HG02759 (cell line): Measurements from ENCODE around the gene MATR3.

ENCODE experiments used
- ATAC-seq: cut with Tn5 transposase; IDR thresholded peaks from one replicate; pipeline ENCODE4 v1.9.1; 2021; ENCODE audit warnings: mild to moderate bottlenecking, moderate library complexity; ENCODE audit not compliant: unreplicated experiment

The MATR3 gene

DNA sequence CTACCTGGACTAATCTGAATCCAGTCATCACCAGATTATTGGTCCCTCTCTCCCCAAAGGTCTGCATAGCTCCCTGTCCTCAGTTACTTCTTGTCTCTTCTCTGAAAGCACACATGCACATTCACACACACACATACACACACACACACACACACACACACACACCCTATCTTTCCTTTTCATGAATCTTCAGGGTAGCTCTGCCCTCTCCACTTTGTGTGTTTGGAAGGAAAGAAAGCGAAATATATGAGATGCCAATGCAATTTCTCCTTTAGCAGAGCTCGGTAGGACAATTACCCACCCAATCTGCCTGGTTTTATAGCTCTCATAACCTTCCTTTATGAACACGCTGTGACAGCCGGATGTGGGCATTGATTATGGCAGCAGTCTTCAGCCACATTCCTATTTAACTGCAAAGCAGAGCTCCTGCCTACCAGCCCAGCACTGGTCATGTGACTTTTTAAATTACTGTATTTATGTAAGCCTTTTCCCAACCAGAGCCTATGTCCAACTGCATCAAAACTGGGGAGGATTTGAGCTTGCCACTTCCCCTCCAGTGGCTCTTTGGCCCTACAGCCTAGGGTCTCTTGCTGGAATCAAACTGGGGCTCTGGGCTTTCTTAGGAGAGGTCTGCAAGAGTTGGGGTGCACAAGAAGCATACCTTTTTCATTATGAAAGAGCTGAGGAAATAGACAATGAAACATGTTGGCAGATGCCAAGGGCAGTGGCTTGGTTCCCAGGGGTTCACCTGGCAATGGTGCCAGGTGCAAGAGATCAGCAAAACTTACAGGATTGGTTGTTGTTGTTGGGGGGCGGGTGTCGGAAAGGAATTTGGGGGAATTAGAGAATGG, 20.8 kb upstream of the MATR3 start:
- ATAC-seq = no peak

DNA sequence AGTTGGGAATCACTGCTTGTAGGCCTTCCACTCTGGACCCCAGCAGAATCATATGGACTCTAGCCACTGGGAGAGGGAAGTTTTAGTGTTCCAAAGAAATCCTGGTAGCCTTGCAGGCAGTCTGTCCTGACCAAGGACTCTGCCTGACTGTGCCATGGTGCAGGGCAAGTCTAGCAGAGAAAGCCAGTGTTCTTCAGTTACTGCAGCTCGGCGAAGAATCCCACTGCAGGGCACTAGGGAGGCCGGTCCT, 20.3 kb upstream of the MATR3 start:
- ATAC-seq = no peak

DNA sequence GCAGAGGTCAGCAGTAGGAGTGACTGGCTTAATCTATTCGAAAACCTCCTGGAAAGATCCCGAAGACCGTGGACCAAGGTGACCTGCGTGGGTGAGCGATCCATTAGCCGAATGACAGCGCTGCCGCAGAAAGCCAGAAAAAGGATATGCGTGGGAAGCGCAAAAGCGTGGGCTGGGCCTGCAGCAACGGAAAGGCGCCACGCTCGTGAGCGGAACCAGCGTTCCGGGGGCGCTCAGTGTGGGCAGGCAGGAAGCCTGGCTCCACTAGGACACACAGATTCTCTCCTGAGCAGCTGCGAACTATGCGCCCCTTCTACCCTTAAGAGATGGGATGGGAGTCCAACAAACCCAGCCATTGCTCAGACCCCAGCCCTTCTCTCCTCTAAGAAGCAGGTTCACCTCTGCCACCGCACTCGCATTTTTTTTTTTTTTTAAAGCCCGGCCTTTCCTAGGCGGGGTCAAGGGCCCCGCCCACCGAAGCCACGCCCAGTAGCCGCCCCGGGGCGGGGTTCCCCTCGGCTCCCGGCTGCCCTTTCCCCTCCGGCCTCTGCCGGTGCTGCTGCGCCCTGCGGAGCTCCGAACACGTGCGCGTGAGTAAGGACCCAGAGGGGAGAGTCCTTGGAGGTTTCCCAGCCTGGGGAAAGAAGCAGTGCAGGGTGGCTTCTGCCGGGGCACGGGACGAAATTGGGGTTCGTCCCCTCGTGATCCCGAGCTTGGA, 19.8 kb upstream of the MATR3 start:
- ATAC-seq = peak; percentile 85

DNA sequence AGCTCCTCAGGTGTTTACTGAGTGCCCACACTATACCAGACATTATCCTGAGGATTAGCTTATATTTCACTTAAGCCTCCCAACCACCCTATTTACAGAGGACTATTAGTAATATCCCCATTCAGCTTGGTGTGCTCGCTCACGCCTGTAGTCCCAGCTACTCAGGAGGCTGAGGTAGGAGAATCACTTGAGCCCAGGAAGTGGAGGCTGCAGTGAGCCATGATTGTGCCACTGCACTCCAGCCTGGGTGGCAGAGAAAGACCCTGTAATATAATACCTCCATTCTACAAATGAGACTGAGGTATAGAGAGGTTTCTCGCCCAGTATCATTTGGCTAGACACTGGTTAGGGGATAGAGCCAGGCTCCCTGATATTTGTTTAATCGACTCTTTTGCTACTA, 18.0 kb upstream of the MATR3 start:
- no peak for ATAC-seq

DNA sequence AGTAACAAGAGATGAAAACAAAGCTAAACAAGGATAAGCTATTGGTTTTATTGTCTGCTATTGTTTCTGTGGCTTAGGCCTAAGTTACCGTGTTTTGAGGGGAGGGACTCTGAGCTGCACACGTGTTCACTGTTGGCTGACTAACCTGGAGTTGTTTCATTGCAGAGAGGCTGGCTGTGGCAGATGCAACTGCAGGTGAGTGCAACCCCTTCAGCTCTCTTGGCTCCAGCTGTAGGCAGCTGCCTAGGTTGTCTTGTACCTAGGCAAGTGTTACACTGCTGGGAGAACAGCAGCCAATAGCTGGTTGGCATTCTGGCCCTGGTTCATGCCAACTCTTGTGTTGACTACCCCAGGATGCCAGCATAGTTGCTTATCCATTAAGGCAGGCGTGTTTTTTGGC, 17.6 kb upstream of the MATR3 start:
- ATAC-seq = no peak

DNA sequence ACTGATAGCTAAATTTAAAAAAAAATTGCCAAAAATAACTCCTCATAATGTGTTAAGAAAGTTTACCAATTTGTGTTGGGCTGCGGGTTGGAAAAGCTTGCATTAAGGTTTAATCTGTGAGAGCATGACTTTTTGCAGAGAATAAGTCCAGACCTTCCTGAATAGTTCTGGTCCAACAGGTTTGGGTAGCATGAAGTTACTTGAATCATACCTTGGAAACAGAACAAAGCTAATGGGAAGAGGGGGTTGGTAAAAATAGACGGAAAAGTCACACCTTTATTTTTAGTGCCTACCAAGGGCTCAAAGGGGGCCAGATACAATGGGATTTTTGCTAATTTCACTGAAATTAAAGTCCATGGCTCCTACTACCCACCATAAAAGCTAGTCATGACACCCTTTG, 17.1 kb upstream of the MATR3 start:
- no peak for ATAC-seq

DNA sequence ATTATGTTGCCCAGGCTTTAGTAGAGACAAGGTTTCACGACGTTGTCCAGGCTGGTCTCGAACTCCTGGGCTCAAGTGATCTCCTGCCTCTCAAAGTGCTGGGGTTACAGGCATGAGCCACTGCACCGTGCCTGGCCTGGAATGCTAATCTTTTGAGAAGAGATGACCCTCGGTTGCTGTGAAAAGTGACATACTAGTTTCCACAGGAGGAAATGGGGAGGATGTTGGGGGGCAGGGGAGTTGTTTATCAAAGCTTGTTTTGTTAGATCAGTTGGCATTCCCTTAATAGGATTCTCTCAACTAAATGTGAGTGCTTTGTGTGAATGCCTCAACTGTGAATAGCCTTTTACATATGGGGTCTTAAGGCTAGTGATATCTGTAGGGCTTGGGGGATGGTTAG, 16.4 kb upstream of the MATR3 start:
- no peak for ATAC-seq

DNA sequence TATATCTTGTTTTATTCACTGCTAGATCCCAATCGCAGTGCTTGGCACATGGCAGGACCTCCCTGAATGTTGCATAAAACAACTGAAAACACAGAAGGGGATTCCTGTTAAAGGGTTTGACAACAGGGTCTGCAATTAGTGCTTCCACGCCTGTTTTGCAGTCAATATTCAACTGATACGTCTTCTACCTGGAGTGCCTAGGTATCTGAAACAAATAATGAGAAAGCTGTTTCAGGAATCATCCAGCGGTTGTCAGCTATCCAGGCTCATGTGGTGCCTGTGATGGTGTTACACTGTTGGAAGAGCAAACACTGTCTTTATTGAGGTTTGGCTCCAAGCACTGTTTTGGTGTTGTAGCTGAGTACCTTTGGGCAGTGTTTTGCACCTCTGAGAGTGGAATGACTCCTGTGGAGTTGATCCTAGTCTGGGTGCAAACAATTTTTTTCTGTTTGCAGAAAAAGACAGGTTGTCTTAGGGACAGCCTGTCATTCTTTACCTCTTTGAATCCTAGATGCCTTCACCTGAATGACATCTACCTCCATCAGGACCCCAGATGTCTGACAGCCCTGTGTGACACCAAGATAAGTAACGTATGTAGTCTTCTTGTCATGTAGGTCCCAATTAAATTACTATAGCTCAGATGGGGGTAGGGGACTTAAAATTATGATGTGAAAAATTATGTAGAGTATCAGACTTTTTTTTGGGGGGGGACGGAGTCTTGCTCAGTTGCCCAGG, 14.8 kb upstream of the MATR3 start:
- ATAC-seq = no peak

DNA sequence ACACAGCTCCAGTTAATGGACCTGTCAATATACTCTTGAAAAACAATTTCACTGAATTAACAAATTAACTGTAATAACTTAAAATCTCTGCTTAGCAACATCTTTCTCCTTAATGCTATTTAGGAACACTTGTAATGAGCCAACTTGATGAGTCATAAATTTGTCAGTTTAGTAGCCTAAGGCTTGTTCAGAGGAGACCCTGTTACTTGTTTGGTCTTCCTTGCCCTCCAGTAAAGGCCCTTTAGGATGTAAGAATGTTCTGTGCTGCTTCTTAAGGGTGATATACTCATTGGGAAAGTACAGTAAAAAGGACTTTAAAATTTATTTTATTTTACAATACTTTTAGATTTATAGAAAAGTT, 11.4 kb upstream of the MATR3 start:
- ATAC-seq = no peak

DNA sequence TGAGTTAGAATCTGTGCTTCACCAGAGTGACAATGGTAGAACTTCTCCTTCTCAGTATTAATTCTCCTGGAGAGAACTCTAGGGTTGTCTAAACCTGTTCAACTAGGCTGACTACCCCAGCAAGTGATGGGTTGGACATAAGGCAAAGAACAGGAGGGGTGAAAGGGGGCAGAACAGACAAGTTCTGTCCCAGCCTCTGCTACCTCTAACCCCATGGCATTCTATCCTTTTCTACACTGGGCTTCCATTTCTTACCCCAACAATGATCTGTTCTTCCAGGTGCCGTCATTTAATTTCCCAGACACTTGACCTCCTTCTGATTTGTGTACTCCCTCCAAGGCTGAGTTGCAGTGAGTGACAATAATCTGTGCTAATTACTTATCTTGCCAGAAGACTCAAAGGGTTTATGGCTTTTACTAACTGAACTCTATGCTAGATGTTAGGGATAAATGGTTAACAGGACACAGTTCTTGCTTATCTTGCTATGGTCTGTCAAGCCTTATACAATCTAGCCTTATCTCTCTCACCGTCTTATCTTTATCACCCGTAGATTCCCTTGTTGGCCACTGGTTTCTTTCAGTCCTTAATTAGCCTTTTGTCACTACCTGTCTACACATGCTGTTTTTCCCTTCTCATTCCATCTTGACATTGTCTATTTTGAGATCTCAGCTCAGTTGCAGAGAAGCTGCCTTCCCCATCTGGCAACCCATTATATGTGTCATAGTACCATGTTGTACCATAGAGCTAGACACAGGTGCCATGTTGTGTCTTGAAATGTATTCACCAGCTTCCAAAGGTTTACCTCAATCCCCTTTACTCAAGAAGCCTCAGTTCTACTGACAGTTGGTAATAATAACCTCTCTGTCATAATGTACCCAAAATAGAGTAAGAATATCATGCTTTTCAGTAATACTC, 10.0 kb upstream of the MATR3 start:
- no peak for ATAC-seq

DNA sequence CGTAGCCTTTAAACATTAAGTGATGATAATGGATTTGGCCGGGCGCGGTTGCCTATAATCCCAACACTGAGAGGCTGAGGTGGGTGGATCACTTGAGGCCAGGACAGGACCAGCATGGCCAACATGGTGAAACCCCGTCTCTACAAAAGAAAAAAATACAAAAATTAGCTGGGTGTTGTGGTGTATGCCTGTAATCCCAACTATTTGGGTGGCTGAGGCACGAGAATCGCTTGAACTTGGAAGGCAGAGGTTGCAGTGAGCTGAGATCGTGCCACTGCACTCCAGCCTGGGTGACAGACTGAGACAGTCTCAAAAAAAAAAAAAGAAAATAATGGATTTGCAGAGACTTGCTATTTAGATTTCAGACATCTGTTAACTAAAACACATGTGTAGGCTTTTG, 9.2 kb upstream of the MATR3 start:
- ATAC-seq = no peak

DNA sequence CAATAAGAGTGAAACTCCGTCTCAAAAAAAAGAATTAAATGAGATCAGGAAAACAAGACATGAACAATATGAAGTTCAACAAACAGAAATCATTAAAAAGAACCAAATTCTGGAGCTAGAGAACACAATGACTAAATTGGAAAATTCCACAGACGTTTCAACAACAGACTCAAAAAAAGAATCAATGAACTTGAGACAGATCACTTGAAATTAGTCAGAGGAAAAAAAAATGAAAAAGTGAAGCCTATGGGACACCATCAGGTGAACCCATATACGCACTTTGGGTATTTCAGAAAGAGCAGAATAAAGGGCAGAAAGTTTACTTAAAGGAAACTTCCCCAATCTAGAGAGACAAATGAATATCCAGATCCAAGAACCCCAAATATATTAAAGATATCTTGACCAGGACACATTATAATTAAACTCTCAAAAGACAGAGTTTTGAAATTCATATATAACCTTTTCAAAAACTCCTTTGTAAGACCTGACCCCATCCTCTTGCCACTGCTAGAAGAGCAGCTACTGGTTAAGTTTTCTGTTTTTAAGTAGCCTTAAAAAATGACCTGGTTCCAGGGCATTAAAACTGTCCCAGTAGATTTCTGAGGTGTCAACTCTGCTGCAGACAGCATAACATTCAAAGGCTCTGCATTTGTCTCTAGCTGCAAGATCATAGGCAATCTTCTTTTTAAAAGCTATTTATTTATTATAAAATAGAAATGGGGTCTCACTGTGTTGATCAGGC, 7.7 kb upstream of the MATR3 start:
- no peak for ATAC-seq

DNA sequence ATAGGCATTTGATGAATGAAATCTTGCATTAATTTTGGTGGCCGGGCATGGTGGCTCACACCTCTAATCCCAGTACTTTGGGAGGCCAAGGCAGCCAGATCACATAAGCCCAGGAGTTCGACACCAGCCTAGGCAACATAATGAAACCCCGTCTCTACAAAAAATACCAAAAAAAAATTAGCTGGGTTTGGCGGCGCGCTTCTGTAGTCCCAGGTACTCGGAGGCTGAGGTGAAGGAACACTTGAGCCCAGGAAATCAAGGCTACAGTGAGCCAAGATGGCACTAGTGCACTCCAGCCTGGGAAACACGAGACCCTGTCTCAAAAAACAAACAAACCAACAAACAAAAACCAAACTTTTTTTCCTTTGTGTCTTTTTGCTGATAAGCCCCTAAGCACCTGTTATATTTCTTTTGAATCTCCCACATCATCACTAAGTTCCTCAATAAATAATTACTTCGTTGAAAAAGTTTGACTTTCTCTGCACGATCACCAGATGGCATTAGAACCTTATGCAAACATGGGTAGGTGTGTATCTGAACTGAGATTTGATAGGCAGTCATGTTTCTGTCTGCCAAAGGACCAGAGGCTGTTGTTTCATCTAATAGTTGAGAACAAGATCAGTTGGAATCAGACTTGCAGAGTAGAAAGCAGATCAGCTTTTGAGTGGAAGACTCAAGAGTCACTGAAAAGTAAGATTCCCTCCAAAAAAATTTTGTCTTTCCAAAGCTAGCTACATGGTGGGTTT, 5.5 kb upstream of the MATR3 start:
- ATAC-seq = no peak

DNA sequence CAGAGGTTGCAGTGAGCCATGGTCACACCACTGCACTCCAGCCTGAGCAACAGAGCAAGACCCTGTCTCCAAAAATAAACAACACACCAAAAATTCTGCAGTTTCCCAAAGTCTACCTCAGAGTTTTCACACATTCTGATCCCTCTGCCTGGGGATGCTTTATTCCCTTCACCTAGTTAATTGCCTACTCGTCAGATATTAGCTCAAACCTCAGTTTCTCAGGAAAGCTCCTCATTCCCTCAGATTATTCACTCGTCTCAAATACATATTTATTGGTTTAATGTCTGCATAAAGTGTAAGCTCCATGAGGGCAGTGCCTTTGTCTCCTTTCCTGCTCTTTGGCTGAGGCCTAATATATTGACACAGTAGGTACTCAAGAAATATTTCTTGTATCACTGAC, 2.5 kb upstream of the MATR3 start:
- ATAC-seq = no peak

DNA sequence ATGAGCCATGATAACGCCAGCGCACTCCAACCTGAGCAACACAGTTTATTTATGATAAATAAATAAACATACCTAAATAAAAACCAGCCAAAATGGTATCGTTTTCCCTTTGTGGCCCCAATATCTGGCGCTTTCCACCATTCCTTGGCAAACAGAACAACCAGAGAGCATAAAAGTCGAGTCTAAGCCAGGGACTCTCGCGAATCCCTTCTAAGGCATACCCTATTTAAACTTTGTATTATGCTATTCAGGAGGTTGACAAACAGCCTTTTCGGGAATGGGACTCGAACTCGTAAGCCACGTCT, 386 bp upstream of the MATR3 start:
- no peak for ATAC-seq

DNA sequence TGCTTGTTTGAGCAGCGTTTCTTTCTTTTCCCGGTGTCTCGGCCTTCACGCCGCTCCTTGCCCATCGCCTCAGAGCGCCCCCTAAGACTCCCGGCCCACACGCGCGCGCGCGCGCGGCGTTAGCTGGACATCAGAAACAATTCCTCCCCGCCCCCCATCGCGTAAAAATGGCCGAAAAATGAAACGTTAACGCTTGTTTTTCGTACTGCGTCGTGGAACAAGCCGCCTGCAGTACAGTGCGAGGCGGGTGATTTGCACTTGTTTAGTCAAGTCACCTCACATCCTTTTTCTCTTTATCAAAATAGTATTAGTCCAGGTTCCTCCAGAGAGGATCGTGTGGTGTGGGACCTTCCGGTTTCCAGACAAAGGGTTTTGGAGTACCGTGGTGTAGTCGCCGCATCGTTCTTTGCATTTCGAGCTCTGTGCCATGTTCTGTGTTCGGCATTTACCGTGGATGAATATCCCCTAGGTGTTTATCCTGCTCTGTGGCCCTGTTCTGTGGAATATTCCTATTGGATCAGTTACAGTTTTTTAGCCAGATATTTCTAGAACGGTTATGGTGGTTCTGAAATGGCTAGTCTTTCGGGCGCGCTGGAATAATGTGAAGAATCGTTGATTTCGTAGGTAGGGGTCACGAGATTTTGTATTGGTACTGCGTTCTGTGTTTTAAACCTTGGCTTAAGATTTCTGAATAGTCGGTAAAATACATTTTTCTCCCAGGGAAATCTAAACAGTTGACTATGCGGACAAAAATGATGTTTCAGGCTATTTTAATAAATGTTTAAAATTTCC, 1.0 kb downstream of the MATR3 start:
- peak; percentile 47 for ATAC-seq

DNA sequence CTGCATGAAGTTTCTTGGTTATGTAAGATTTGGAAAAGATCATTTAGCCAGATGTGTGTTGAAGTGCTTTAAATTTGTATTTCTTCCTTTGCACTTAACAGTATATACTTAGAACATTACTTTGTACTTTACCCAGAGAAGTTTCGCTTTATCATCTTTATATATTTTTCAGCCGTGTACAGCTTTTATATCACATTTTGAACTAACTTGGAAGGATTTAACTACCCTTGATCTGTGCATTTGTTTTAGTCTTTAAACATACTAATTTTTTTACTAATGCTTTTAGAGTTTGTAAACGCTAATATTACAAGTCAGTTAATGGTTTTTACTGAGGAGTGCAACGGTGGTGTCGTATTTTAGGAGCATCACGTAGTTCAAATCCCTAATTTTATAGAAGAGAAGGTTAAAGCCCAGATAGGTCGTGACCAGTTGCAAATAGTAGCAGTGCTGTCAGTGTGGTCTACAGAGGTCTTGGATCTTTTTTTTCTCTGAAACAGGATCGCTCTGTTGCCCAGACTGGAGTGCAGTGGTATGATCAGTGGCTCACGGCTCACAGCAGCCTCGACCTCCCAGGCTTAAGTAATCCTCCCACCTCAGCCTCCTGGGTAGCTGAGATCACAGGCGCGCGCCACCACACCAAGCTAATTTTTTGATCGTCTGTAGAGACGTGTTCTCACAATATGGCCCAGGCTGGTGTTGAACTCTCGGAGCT, 2.0 kb downstream of the MATR3 start:
- no peak for ATAC-seq

DNA sequence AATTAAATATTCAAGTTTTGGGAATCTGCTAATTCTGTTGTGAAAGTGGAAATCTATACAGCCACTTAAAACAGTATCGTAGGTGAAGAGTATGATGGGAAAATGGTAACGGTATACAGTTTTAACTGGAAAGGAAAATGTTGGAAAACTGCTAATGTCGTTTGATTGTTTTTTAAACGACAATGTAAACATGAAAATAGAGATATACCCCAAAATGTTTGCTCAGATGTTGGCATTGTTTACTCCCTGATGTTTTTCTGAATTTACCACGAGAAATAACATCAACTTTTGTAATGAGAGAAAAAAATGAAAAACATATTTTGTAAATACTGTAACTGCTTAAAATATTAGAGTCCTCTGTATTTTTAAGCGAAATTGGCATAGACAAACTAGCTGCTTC, 2.7 kb downstream of the MATR3 start:
- ATAC-seq = no peak
